ENCODE results near the gene RXRA.
"Not testable (repeated sequence)": the region's sequence is repeated elsewhere in the genome, so short reads cannot be mapped to it uniquely, and the experiment has no call there.

Gene RXRA

DNA sequence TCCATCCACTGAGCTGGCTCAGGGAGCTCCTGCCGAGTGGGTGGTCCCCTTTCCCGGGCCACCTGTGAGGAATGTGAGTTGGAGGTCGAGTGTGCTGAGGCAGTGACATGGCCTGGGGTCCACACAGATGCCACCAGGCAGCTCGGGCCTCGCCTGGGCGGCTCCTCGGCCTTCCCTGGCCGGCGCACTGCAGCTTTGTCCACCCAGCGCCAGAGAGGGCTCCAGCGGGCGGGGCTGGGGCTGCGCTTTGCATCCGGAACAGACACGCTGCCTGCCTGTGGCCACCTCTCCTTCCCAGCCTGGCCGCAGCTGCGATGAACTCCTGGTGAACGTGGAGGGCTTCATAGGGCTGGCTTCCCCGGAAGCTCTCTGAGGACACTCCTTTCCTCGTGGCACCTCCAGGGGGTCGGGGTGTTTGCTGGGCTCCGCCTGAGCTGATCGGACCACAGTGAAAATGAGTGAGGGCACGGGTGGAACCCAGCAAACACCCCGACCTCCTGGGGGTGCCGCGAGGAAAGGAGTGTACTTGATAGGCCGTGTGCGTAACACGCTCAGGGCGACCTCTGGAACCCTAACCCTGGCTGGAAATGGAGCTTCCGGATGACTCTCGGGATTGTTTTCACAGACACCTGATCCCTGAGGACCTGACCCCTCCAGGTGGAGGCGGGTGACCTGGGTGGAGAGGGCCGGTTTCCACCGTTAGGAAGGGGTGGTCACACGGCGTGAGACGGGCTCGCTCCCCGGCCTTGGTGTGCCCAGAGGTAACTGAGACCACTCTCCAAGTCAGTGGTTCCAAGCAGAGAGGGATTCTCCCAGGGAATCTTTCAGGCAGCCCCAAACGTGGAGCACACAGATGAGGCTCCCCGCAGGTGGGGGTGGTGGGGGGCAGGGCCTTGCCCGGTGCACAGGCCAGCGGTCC lies 31.8 kb upstream of the RXRA start:
- DNase-seq: no peak

GRCh38 chr9:134295101-134295745 lies 31.0 kb upstream of the RXRA start:
- no peak for DNase-seq

- DNase-seq: no peak
Observed at GRCh38 chr9:134295746-134296250, 30.5 kb upstream of the RXRA start.

DNA sequence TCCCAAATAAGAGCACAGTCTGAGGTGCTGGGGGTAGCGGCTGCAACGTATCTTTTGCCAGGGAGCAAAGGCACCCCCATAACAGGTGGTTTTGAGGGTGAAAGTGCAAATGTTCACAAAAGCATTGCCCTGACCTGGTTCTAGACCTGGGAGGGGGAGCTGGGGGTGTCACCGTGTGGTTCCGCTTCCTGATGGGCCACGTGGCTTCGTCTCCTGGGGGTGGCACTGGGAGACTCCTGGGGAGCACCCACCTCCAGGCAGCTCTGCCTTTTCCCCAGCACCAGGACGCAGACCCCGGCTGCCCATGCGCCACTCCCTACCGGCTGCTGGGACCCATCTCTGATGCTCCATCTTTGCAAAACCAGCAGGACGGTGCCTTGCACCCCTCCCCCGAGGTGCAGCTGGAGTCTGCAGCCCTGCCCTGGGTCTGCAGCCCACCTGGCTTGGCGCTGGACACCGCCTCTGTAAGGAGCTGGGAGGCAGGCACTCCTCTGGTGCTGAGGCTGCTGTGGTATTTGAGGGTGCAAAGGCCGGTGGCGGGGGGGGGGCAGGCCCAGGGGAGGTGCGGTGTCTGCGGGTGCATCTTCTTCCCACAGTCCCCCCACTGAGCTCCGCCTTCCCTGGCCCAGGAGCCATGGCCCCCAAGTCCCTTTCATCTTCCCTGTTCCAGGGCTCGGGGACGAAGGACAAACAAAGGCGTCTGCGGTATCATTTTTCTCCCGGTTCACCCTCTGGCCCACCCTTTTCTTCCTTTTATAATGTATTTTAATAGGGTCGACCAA lies 29.8 kb upstream of the RXRA start:
- no peak for DNase-seq

- no peak for DNase-seq
Observed at GRCh38 chr9:134297083-134297410, 29.2 kb upstream of the RXRA start.

DNA sequence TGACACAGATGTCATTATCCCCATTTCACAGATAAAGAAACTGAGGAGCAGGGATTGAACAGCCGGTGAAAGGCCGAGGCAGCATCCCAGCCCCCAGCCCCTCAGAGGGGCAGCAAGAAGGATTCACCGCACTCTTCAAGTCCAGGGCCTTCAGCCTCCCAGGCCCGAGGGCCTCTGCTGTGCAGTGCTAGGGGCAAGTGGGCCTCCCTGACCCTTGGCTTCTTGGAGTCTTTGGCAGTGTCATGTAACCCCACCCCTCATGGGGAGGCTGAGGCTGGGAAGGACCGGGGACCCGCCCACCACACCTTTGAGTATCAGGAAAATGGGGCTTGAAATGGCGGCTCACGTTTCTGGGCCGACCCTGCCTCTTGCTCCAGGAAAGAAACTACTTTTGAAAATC lies 28.7 kb upstream of the RXRA start:
- DNase-seq: no peak

- DNase-seq: no peak
Observed at GRCh38 chr9:134298000-134298399, 28.3 kb upstream of the RXRA start.

- no peak for DNase-seq
Observed at GRCh38 chr9:134299068-134299467, 27.2 kb upstream of the RXRA start.

GRCh38 chr9:134299883-134300282 lies 26.4 kb upstream of the RXRA start:
- DNase-seq: no peak

DNA sequence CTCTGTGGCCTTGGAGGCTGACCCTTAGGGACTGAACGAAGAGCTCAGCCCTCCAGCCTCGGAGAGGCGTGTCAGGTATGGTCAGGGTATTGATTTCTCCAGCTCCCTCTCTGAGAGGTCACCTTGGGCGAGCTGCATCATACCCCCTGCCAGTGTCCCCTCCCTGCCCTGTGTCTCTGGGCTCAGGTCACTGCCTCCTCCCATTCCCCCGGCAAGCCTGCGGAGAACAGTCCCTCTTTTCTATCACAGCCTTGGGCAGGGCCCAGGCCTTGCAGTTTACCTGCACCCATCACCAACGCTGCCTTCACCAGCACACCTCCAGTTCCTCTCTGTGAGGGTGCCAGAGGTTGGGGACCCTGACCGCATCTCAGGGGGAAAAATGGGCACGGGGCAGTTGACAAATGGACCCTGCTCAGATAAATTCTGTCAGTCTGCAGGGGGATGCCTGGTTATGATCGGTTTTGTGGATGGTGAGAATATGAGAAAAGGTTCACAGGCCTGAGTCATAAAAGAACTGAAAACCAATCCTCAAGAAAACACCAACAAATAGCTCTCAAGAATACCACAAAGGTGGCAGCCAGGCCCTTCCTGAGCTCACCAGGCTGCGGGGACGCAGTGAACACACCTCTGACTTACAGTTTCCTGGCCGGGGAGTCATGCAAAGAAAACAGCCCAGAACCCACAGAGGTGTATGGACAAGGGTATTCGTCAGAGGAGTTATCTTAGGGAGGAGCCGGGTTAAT lies 24.7 kb upstream of the RXRA start:
- no peak for DNase-seq

GRCh38 chr9:134302130-134302817 lies 24.0 kb upstream of the RXRA start:
- no peak for DNase-seq

- DNase-seq: no peak
Observed at GRCh38 chr9:134303601-134304000, 22.7 kb upstream of the RXRA start.

GRCh38 chr9:134304261-134304660 lies 22.0 kb upstream of the RXRA start:
- DNase-seq: no peak

DNA sequence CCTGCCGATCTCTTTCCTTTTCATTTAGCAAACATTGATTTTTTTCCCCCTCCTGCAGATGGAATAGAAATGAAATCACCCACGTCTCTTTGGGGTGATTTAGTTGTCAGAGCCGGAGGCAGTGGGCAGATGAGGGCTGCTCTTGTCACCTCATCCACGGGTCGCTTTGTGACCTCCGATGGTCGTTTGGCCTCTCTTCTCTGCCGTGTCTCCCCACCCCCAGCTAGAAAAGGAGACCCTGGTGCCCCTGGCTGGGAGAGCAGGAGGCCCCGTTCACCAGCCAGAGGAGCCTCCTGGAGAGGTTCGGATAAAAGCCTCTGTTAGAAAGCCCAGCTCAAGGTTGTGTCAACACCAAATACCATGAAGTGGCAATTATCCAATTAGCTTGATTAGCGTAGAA lies 21.6 kb upstream of the RXRA start:
- DNase-seq: no peak

- no peak for DNase-seq
Observed at GRCh38 chr9:134305533-134305932, 20.7 kb upstream of the RXRA start.

DNA sequence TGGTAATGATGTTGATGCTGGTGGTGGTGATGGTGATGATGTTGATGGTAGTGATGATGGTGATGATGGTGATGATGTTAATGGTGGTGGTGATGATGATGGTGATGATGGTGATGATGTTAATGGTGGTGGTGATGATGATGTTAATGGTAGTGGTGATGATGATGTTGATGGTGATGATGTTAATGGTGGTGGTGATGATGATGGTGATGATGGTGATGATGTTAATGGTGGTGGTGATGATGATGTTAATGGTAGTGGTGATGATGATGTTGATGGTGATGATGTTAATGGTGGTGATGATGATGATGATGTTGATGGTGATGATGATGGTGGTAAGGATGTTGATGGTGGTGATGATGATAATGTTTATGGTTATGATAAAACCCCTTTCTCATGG lies 20.2 kb upstream of the RXRA start:
- not testable (repeated sequence) for DNase-seq

GRCh38 chr9:134306636-134307600 lies 19.3 kb upstream of the RXRA start:
- DNase-seq: no peak

- DNase-seq: no peak
Observed at GRCh38 chr9:134307674-134308638, 18.3 kb upstream of the RXRA start.

- not testable (repeated sequence) for DNase-seq
Observed at GRCh38 chr9:134308639-134309220, 17.5 kb upstream of the RXRA start.

Measured in DMS 273 treated with DMSO at 0.1 percent for 48 hours (cell line).